Measurements from ENCODE around the gene FGGY.

GRCh38 chr1:59605761-59606160, 308.9 kb downstream of the FGGY start:
- TF ChIP-seq CTCF (IDR thresholded peaks at IDR 0.05; ENCODE audit: low read depth, low read length) (no peak), POLR2A (IDR thresholded peaks at IDR 0.05; ENCODE audit: extremely low read depth, insufficient read length) (no peak), MAX (IDR thresholded peaks at IDR 0.05; ENCODE audit: low read depth, low read length) (no peak)
